ENCODE measurements around the gene PCBP3.

Gene PCBP3

DNA sequence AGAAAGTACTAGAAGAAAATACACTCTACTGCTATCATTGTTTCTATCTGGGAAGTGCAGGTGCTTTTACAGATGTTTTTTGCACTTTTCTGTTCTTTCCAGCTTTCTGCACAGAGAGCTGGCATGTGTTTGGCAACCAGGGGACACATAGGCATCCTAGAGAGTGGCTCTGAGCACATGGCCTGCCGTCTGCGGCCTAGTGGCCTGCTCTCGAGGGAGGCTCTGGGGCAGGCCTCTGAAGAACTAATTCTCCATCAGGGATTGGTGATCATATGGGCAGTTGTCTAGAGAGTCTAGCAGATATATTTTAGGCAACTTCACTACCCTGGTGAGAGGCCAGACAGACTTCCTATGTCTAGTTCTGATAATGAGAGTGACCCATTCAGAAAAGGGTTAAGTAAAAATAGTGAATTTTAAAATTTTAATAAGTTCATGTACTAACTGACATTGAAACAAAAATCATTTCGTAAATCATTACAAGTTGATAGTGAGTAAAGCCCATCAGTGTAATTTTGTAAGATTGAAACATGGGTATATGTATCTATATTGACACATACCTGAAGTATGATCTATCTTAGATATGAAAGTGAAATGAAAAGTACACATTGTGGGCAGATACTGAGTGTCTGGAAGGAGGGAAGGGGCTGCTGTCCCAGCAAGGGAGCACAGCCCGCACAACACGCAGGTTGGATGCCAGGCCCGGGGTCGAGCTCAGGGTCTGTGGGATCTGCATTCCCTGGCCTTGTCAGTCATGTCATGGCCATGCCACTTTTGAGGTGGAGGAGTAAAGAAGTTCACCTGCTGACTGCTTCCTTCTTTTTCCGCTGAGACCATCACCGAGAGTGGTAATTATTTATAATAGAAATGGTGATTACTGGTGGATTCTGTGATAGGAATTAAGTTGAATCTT lies 79.8 kb downstream of the PCBP3 start:
- Histone ChIP-seq H3K9me3 (ENCODE audit: insufficient read depth, low read length, severe bottlenecking) (no peaks in the 10 kb centered on the region), H3K27ac (ENCODE audit: low read length) (no peak overlapping the region), H3K27me3 (ENCODE audit: insufficient read depth, low read length, poor library complexity) (no peaks in the 10 kb centered on the region), H2AFZ (ENCODE audit: low read depth, low read length) (no peak overlapping the region), H4K20me1 (ENCODE audit: insufficient read depth, low read length) (peaks cover 7% of the 10 kb centered on the region; the same call in 1 of the 2 replicates), H3K36me3 (ENCODE audit: insufficient read depth, low read length) (no peaks in the 10 kb centered on the region), H3K9ac (ENCODE audit: low read depth, low read length) (no peak overlapping the region), H3K4me3 (ENCODE audit: low read depth in 1 of 2, low read length in 2 of 2) (no peak overlapping the region), H3K4me1 (ENCODE audit: insufficient read depth, low read length) (no peaks in the 10 kb centered on the region), H3K4me2 (ENCODE audit: insufficient read depth, low read length) (no peak overlapping the region), H3K79me2 (ENCODE audit: insufficient read depth, low read length) (no peaks in the 10 kb centered on the region)
- TF ChIP-seq EZH2 (IDR thresholded peaks at IDR 0.05; ENCODE audit: borderline replicate concordance, low read depth, low read length, severe bottlenecking), result no peak
- TF ChIP-seq, protein P1, sequence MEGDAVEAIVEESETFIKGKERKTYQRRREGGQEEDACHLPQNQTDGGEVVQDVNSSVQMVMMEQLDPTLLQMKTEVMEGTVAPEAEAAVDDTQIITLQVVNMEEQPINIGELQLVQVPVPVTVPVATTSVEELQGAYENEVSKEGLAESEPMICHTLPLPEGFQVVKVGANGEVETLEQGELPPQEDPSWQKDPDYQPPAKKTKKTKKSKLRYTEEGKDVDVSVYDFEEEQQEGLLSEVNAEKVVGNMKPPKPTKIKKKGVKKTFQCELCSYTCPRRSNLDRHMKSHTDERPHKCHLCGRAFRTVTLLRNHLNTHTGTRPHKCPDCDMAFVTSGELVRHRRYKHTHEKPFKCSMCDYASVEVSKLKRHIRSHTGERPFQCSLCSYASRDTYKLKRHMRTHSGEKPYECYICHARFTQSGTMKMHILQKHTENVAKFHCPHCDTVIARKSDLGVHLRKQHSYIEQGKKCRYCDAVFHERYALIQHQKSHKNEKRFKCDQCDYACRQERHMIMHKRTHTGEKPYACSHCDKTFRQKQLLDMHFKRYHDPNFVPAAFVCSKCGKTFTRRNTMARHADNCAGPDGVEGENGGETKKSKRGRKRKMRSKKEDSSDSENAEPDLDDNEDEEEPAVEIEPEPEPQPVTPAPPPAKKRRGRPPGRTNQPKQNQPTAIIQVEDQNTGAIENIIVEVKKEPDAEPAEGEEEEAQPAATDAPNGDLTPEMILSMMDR (IDR thresholded peaks at IDR 0.05; ENCODE audit: borderline replicate concordance, extremely low read depth, low read length, poor library complexity, severe bottlenecking), result no peak
- no peak for DNase-seq
- ATAC-seq (ENCODE audit: insufficient read depth, low read depth), result no peak

DNA sequence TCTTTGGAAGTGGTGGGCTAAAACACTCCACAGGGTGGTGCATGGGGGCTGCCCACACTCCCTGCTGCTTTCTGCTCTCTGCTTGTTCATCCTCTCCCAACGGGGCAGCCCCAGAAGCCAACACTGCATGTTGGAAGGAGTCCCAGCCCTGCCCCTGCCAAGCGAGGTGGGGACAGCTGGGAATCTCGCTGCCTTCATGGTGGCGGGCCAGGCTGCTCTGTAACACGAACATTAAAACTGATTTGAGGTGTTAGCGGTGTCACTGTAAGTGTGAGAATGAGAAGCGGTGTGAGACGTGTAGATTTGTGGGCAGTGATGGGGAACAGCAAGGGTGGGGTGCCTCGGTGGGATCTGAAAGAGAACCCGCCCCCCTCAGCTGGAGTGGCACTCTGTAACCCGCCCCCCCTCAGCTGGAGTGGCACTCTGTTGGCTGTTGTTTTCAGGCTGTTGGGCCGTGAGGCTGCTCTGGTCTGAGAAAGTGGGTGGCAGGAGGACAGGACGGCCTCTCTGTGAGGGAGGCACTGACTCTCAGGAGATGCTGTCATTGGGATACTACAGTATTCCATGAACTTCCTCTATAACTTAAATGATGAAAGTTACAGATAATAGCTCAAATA lies 80.9 kb downstream of the PCBP3 start:
- Histone ChIP-seq H3K36me3 (ENCODE audit: insufficient read depth, low read length) (no peaks in the 10 kb centered on the region), H3K4me1 (ENCODE audit: insufficient read depth, low read length) (no peaks in the 10 kb centered on the region), H3K9ac (ENCODE audit: low read depth, low read length) (no peak overlapping the region), H3K27ac (ENCODE audit: low read length) (no peak overlapping the region), H2AFZ (ENCODE audit: low read depth, low read length) (no peak overlapping the region), H4K20me1 (ENCODE audit: insufficient read depth, low read length) (peaks cover 7% of the 10 kb centered on the region; the same call in 1 of the 2 replicates), H3K79me2 (ENCODE audit: insufficient read depth, low read length) (no peaks in the 10 kb centered on the region), H3K4me3 (ENCODE audit: low read depth in 1 of 2, low read length in 2 of 2) (no peak overlapping the region), H3K9me3 (ENCODE audit: insufficient read depth, low read length, severe bottlenecking) (no peaks in the 10 kb centered on the region), H3K27me3 (ENCODE audit: insufficient read depth, low read length, poor library complexity) (no peaks in the 10 kb centered on the region), H3K4me2 (ENCODE audit: insufficient read depth, low read length) (no peak overlapping the region)
- ATAC-seq (ENCODE audit: insufficient read depth, low read depth) (no peak; the same call in 2 of the 3 replicates), DNase-seq (no peak)
- no peak for TF ChIP-seq EZH2 (IDR thresholded peaks at IDR 0.05; ENCODE audit: borderline replicate concordance, low read depth, low read length, severe bottlenecking)
- TF ChIP-seq, protein P1 (IDR thresholded peaks at IDR 0.05; ENCODE audit: borderline replicate concordance, extremely low read depth, low read length, poor library complexity, severe bottlenecking), result no peak

DNA sequence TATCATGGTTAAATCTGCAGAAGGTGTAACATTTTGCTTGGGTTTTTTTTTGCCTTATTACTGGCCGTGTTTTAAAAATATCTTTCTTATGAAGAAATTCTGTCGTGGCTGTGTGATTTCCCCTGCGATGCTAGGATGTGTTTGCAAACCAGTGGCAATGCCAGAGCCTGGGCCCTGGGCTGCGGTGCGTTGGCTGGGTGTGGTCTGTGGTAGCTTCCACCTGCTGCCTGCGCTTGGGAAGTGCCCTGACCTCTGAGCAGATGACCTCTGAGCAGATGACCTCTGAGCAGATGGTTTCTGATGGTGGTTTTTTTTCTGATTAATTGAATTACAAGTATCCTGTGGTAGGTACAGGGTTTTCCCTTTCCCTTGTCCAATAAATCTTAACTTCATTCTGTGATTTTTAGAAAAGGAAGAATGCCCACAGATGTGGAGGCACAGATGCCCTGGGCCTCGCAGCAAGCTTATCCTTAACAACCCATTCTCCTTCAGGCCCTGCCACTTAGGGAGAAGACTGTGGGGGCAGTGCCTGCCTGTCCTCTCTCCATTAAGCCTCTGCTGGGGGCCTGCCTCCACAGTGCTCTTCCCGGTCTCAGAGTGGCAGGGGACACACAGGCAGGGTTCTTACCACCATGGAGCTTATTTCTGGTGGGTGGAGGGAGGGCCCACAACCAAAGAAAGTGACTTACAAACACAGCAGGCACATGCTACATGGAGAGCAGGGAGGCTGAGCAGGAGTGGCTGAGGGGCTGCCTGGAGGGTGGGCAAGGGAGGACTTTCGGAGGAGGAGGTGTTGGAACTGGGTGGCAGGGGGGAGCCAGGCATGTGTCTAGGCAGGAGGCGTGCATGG lies 81.7 kb downstream of the PCBP3 start:
- no peak overlapping the region for H3K4me3 ChIP-seq (ENCODE audit: low read depth in 1 of 2, low read length in 2 of 2)
- TF ChIP-seq, protein P1 (IDR thresholded peaks at IDR 0.05; ENCODE audit: borderline replicate concordance, extremely low read depth, low read length, poor library complexity, severe bottlenecking), result no peak
- no peak for TF ChIP-seq EZH2 (IDR thresholded peaks at IDR 0.05; ENCODE audit: borderline replicate concordance, low read depth, low read length, severe bottlenecking)
- H3K79me2 ChIP-seq (ENCODE audit: insufficient read depth, low read length), result no peaks in the 10 kb centered on the region
- no peak overlapping the region for H3K4me2 ChIP-seq (ENCODE audit: insufficient read depth, low read length)
- H2AFZ ChIP-seq (ENCODE audit: low read depth, low read length), result no peak overlapping the region
- ATAC-seq (ENCODE audit: insufficient read depth, low read depth) (no peak), DNase-seq (no peak)
- H3K4me1 ChIP-seq (ENCODE audit: insufficient read depth, low read length), result no peaks in the 10 kb centered on the region
- no peak overlapping the region for H3K9ac ChIP-seq (ENCODE audit: low read depth, low read length)
- H3K9me3 ChIP-seq (ENCODE audit: insufficient read depth, low read length, severe bottlenecking), result no peaks in the 10 kb centered on the region
- no peaks in the 10 kb centered on the region for H3K27me3 ChIP-seq (ENCODE audit: insufficient read depth, low read length, poor library complexity)
- H3K27ac ChIP-seq (ENCODE audit: low read length), result no peak overlapping the region
- no peaks in the 10 kb centered on the region for H3K36me3 ChIP-seq (ENCODE audit: insufficient read depth, low read length)
- peaks cover 7% of the 10 kb centered on the region; the same call in 1 of the 2 replicates for H4K20me1 ChIP-seq (ENCODE audit: insufficient read depth, low read length)
